NCI-H187 treated with DMSO at 0.1 percent for 48 hours (cell line): ENCODE data around the gene SLC9A5.

ENCODE experiments used
- DNase-seq: peaks from one replicate; lab custom pipeline; 2025; lab: John Stamatoyannopoulos, UW

Gene SLC9A5

GRCh38 chr16:67238806-67239470 lies 9.8 kb upstream of the SLC9A5 start:
- no peak for DNase-seq

- no peak for DNase-seq
These were observed 8.3 kb upstream of the SLC9A5 start for GRCh38 chr16:67240506-67240905.

- no peak for DNase-seq
These were observed 7.5 kb upstream of the SLC9A5 start for GRCh38 chr16:67241008-67241900.

GRCh38 chr16:67242138-67242730 lies 6.5 kb upstream of the SLC9A5 start:
- no peak for DNase-seq

GRCh38 chr16:67243481-67243880 lies 5.3 kb upstream of the SLC9A5 start:
- DNase-seq = no peak

- no peak for DNase-seq
These were observed 4.2 kb upstream of the SLC9A5 start for GRCh38 chr16:67244387-67245185.

- DNase-seq = no peak
These were observed 3.6 kb upstream of the SLC9A5 start for GRCh38 chr16:67245186-67245585.

- DNase-seq = no peak
These were observed 3.1 kb upstream of the SLC9A5 start for GRCh38 chr16:67245674-67246080.

- no peak for DNase-seq
These were observed 2.6 kb upstream of the SLC9A5 start for GRCh38 chr16:67246081-67246755.

- DNase-seq = no peak
These were observed 2.0 kb upstream of the SLC9A5 start for GRCh38 chr16:67246756-67247191.

- peak; percentile 13 for DNase-seq
These were observed 1.3 kb upstream of the SLC9A5 start, which contains the start of gene FHOD1 for GRCh38 chr16:67247192-67248072. Gene FHOD1 (minus strand): TSS chr16:67247481. CDS start chr16:67247410, 71 bp downstream.

GRCh38 chr16:67248073-67248400 lies 742 bp upstream of the SLC9A5 start:
- DNase-seq = no peak

- DNase-seq = no peak
These were observed 632 bp downstream of the SLC9A5 start for GRCh38 chr16:67249178-67250044.

GRCh38 chr16:67250045-67250327 lies 1.2 kb downstream of the SLC9A5 start:
- no peak for DNase-seq

GRCh38 chr16:67252609-67253497 lies 4.1 kb downstream of the SLC9A5 start:
- no peak for DNase-seq

- no peak for DNase-seq
These were observed 6.2 kb downstream of the SLC9A5 start for GRCh38 chr16:67254801-67255552.

- no peak for DNase-seq
These were observed 6.9 kb downstream of the SLC9A5 start for GRCh38 chr16:67255553-67256221.
